SJSA1 (cell line): ENCODE measurements around the gene RPL36A. TPM values are rescaled to one million over a fixed set of nuclear protein-coding genes. Genes with fewer than 3 reads are reported as not detected.
A peak's percentile ranks its signal among the peaks of the same experiment; 100 is the strongest.

Experiments used
- DNase-seq, 2 experiments: peaks; one replicate each; pipeline ENCODE4 v3.0.0-alpha.2; 2015 to 2020; ENCODE audit warnings: low spot score in 2 of 2, low read depth in 1 of 2
- H3K27ac ChIP-seq: fragments of 250-450 bp; sonication (Bioruptor Pico); 2 replicates; pipeline ENCODE4 v1.5.1; 2020; ENCODE audit warnings: mild to moderate bottlenecking, moderate library complexity
- H3K27me3 ChIP-seq: fragments of 250-450 bp; sonication (Bioruptor Pico); replicated peaks from 2 replicates; pipeline ENCODE4 v1.5.1; 2020; ENCODE audit warnings: mild to moderate bottlenecking, moderate library complexity
- H3K36me3 ChIP-seq: fragments of 250-450 bp; sonication (Bioruptor Pico); 2 replicates; pipeline ENCODE4 v1.5.1; 2020; ENCODE audit warnings: mild to moderate bottlenecking
- H3K4me1 ChIP-seq: fragments of 250-450 bp; sonication (Bioruptor Pico); replicated peaks from 2 replicates; pipeline ENCODE4 v1.6.1; 2021; ENCODE audit warnings: mild to moderate bottlenecking
- H3K4me3 ChIP-seq: fragments of 250-450 bp; sonication (Bioruptor Pico); 2 replicates; pipeline ENCODE4 v1.5.1; 2020; ENCODE audit warnings: mild to moderate bottlenecking
- H3K9me3 ChIP-seq: fragments of 250-450 bp; sonication (Bioruptor Pico); replicated peaks from 2 replicates; pipeline ENCODE4 v1.5.1; 2020; ENCODE audit warnings: mild to moderate bottlenecking
- total RNA-seq: library from RNA; depleted of rRNA; stranded (reverse); fragments of >200 nt; shearing (Covaris generic); gene quantifications from 2 replicates; pipeline ENCODE4 v1.2.3, GENCODE V29; 2014

The RPL36A gene
- total RNA-seq, 1 experiment from 2014 or later, result 1,028 TPM

DNA sequence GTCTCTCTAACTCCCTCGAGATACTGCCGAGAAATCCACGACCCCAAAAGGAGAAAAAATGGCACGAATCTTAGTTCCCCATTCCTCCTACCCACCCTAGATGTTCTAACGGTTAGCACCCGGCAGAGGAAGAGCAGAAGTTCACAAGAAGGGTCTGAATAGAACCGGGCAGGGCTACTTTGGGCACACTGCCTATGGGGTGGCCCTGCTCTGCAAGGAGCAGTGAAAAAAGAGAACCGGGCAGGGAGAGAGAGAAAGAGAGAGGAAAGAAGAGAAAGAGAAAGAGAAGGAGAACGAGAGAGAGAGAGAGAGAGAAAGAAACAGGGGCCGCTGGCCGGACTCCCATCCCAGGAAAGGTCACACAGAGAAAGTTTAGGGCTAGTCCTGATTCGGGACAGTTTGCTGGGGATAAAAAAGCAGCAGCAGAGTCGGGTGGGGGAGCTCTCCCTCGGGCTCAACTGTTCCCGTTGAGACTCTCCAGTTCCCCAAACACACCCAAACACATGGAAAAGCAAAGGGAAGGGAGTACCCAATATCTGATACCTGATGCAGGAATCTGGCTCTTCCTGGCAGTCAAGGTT is 16.4 kb downstream of the RPL36A start:
- Histone ChIP-seq H3K27ac (peak overlapping the region; percentile 97), H3K4me3 (peak overlapping the region; percentile 59), H3K4me1 (no peaks in the 10 kb centered on the region), H3K36me3 (no peaks in the 10 kb centered on the region; the same call in 1 of the 2 replicates), H3K27me3 (no peaks in the 10 kb centered on the region), H3K9me3 (no peaks in the 10 kb centered on the region)
- DNase-seq, result no peak

DNA sequence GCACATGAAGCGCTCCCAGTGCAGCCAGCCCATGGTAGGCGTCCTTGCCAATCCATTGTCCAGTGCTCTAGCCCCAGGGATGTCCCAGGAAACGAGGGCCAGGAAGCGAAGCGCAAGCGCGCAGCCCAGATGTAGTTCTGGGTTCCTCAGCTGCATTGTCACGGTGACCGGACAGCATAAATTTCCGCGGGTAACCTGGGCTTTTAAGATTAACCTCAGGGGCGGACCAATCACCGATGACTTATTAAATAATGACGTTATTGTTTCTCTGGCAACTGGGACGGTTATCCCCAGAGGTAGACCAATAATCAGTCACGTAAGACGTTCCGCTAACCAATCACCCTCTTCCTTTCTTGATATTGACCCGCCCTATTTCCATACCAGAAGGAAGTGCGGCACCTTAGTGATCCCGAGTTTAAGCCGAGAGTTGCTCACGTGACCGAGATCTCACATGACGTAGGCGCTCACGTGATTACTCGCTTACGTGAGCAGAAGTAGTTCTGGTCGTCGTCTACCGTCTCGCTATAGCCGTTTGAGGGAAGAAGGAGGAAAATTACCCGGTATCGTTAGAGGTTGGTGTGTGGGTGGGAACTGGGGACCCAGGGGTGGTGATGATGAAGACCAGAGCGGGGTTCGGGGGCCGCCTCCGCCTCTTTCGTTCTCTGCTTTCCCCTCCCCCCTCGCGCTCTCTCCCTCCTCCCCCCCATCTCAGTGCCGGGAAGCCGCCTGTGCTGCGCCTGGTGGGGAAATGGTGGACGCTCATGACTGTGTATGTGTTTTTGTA is 17.1 kb downstream of the RPL36A start, which contains the start of the genes GLA and HNRNPH2:
GLA (minus strand) TSS at position 178 of the 784 bp plus-strand sequence; CDS start at position 156, 22 bp downstream.
HNRNPH2 (plus strand) TSS at position 475 of the 784 bp plus-strand sequence. CDS start 3,767 bp downstream, outside the sequence.
- Histone ChIP-seq H3K4me1 (no peaks in the 10 kb centered on the region), H3K36me3 (peaks cover 2% of the 10 kb centered on the region), H3K27ac (peak within 1 kb of the TSS; percentile 97), H3K27me3 (no peaks in the 10 kb centered on the region), H3K4me3 (peak within 1 kb of the TSS; percentile 59), H3K9me3 (no peaks in the 10 kb centered on the region)
- peak; percentile 91 to 95 for DNase-seq

DNA sequence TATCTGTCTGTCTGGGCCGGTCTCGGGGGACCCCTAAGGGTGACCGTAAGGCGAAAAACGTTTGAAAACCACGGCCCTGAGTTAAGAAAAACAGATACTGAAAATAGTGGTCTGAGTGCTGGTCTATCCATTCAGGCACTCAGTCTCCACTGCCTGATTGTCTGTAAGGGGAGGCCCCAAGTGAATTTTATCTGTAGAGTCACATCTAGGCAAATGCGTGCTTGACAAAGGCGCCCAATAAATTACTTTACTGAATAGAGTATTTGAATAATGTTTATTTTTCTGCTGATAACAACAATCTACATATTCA is 17.7 kb downstream of the RPL36A start:
- Histone ChIP-seq H3K9me3 (no peaks in the 10 kb centered on the region), H3K27ac (peak overlapping the region; percentile 97), H3K27me3 (no peaks in the 10 kb centered on the region), H3K4me1 (no peaks in the 10 kb centered on the region), H3K36me3 (peaks cover 6% of the 10 kb centered on the region), H3K4me3 (peak overlapping the region; percentile 59)
- no peak for DNase-seq

DNA sequence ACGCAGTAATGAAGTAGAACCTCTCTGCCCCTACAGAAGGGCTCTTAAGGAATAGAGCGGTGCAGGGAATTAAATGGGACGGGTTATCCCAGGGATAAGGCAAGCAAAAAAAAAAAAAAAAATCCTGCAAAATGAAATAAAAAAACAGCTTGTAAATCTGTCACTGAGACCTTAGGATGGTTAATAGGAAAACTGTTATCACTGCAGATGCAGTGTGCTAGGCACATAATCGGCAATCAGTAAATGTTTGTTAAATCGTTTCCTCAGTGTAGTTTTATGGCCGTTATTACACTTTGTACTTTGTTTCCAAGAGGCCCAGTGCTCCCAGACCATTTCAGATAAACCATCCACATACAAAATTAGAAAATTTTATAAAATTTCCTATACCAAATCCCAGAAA is 18.2 kb downstream of the RPL36A start:
- peak overlapping the region; percentile 59 for H3K4me3 ChIP-seq
- H3K4me1 ChIP-seq, result no peaks in the 10 kb centered on the region
- peaks cover 6% of the 10 kb centered on the region for H3K36me3 ChIP-seq
- no peaks in the 10 kb centered on the region for H3K27me3 ChIP-seq
- DNase-seq, result no peak
- H3K9me3 ChIP-seq, result no peaks in the 10 kb centered on the region
- peak overlapping the region; percentile 97 for H3K27ac ChIP-seq

DNA sequence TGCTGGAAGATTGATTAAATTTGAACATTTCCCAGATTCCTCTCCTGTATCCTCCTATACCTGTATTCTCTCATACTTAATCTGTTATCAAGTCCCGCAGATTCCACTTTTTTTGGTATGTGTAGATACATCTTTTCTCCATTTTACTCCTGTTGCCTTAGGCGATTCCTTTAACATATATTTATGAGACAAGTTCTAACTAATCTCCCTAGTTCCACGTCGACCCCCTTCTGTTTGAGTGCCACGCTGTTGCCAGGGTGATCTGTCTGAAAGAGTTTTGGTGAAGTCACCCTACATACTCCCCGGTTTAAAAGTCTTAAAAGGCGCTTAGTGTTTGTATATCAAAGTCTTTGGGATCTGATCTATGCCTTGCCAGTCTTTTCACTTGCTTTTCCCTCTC is 19.6 kb downstream of the RPL36A start:
- DNase-seq, result no peak
- no peaks in the 10 kb centered on the region for H3K27me3 ChIP-seq
- H3K4me1 ChIP-seq, result no peaks in the 10 kb centered on the region; the same call in 1 of the 2 replicates
- H3K27ac ChIP-seq, result no peak overlapping the region
- H3K4me3 ChIP-seq, result no peak overlapping the region
- H3K9me3 ChIP-seq, result no peaks in the 10 kb centered on the region
- H3K36me3 ChIP-seq, result peaks cover 10% of the 10 kb centered on the region

DNA sequence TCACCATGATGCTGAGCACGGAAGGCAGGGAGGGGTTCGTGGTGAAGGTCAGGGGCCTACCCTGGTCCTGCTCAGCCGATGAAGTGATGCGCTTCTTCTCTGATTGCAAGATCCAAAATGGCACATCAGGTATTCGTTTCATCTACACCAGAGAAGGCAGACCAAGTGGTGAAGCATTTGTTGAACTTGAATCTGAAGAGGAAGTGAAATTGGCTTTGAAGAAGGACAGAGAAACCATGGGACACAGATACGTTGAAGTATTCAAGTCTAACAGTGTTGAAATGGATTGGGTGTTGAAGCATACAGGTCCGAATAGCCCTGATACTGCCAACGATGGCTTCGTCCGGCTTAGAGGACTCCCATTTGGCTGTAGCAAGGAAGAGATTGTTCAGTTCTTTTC is 21.2 kb downstream of the RPL36A start:
- Histone ChIP-seq H3K4me1 (peaks cover 5% of the 10 kb centered on the region), H3K27ac (no peak overlapping the region)
- DNase-seq, result no peak

DNA sequence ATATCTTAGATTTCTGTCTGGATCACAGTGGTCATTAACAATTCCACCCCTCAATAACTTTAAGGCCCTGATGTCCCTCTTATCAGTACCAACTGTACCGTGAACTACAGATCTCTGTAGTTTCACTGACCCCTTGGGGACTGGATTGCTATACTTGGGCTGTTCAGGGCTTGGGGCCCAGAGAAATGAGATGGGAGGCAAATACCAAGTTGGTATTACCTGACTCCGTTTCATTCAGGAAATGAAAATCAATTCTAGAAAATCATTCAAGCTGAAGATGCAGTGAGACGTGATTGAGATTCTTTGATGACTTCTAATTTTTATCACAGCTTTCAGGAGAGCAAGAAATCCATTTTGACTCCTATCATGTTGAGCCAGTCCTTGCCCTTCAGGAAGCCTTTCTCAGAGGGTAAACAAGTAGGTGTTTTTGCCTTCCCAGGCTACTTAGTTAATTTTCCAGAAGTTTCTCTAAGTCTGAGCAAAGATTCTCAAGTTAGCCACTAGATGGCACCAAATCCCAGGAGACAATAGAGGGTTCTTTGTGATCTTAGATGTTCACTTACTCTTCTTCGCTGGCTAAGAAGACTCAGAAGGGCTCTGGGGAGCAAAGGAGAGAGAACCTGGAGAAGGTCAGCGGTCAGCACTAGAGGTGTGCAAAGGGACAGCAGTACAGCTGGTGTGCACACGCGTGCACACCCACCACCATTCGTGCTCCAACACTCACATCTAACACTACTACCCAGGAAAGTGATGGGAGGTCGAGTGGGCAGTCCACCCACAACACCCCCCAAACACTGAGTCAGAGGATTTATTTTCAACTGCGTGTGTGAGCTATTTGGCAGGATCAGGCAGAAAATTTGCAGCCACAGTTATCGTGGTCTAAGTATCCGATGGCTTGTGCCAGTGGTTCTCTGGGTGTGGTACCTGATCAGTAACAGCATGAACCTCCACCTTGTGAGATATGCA is 24.7 kb downstream of the RPL36A start:
- Histone ChIP-seq H3K27ac (no peak overlapping the region), H3K36me3 (peaks cover 10% of the 10 kb centered on the region), H3K27me3 (no peaks in the 10 kb centered on the region), H3K4me1 (peaks cover 13% of the 10 kb centered on the region), H3K4me3 (no peak overlapping the region), H3K9me3 (no peaks in the 10 kb centered on the region)
- DNase-seq, result peak; percentile 42 to 53

More for the DNA sequence above, 21.2 kb downstream of the RPL36A start:
- peaks cover 10% of the 10 kb centered on the region for H3K36me3 ChIP-seq
- no peaks in the 10 kb centered on the region for H3K27me3 ChIP-seq
- H3K9me3 ChIP-seq, result no peaks in the 10 kb centered on the region
- H3K4me3 ChIP-seq, result no peak overlapping the region

DNA sequence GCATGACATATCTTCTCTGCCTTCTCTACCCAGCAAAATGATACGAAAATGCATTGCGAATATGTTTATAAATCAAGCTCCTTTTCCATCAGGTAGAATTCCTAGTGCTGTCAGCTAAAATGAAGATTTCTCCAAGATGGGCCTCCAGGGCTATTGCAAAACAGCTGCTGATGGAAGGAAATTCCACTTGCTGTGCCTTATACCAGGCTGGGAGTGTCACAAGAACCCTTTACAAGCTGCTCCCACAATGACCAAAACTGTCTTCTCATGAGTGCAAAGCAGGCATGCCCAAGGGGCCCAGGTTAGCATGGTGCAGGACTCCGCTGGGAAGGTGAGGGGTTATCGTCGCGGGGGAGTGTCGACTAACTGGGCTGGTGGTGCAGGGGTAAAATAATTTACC is 25.9 kb downstream of the RPL36A start:
- peaks cover 13% of the 10 kb centered on the region for H3K4me1 ChIP-seq
- no peaks in the 10 kb centered on the region for H3K27me3 ChIP-seq
- H3K9me3 ChIP-seq, result no peaks in the 10 kb centered on the region
- H3K36me3 ChIP-seq, result peaks cover 10% of the 10 kb centered on the region
- DNase-seq, result no peak
- no peak overlapping the region for H3K27ac ChIP-seq
- H3K4me3 ChIP-seq, result no peak overlapping the region

DNA sequence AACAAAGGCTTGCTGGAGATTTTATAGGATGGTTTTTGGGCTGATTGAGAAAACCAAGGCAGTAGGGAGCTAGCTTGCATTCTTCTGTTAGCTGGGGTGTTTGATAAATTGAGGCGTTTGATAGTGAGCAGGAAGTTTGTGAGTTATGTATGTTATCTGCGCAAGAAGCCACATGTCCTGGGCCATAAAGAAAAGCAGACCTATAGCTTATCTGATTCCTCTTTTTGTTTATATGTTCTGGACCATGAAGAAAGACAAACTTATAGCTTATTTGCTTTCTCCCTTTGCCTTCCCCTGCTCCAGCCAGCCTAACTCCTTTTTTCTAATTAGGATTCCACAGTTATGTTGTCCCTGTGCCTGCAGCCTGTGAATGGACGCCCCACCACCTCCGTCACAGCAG is 26.4 kb downstream of the RPL36A start:
- no peak overlapping the region for H3K4me3 ChIP-seq
- H3K36me3 ChIP-seq, result peaks cover 10% of the 10 kb centered on the region
- H3K27ac ChIP-seq, result no peak overlapping the region
- DNase-seq, result no peak
- H3K4me1 ChIP-seq, result peaks cover 13% of the 10 kb centered on the region
- H3K27me3 ChIP-seq, result no peaks in the 10 kb centered on the region
- H3K9me3 ChIP-seq, result no peaks in the 10 kb centered on the region

DNA sequence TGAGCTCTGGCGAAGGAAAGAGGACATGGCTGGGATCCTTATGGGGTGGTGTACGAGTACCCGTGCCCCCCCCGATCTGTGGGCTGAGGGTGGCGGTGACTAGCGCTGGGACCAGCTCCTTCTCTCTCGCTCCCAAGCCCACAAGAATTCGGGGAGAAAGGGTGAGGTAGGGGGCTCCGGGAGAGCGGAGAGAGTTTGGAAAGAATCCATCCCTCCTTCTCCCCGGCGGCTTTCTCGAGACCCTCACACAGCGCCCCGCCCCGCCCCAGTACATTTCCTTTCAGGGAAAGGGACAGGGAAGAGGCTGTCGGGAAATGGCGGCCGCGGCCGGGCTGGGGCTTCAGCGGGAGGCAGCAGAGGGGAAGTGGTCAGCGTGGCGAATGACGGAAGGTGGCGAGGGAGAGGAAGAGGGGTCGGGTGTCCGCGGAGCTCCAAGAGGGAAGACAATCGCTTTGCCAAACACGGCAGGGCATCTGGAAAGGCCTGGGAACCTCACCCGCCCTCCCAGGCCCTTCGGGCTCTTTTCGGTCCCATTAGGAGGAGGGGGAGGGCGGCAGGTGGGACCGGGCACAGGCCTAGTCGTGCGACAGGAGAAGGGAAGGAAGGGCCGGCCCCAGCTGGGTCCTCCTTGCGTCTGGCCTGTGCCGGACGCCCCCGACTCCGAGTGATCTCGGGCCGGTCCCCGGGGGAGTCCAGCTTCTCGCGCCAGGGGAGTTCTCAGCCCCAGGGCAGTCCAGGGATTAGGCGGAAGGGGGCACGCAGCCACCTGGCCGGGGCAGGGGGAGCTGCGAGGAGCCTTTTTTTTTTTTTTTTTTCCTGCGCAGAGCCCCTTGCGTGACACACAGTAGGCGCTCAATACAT is 27.4 kb downstream of the RPL36A start:
- peak; percentile 44 to 53 for DNase-seq

DNA sequence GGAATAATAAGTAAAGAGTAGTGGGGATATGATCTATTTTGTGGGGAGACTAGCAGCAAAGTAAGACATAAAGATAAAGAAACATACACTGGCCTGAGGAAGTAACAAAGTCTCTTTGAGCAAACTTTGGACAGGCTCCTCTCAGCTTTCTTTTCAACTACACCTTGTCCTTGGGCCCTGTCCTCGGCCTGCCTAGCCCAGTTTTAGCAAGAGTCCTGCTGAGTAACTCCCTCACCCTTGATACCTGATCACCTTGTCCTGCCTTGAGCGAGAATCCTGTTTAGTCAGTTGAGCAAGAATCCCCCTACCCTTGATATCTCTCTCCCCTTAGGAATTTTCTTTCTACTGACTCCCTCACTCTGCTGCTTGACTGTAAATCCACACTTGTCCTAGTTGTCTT is 28.7 kb downstream of the RPL36A start:
- H3K36me3 ChIP-seq, result 0 out of 2 replicates have a peak, but pooled peaks cover 4% of the 10 kb centered on the region
- H3K27ac ChIP-seq, result no peak overlapping the region
- DNase-seq, result no peak
- H3K9me3 ChIP-seq, result no peaks in the 10 kb centered on the region
- H3K27me3 ChIP-seq, result no peaks in the 10 kb centered on the region
- H3K4me1 ChIP-seq, result peaks cover 13% of the 10 kb centered on the region
- no peak overlapping the region for H3K4me3 ChIP-seq

More for the DNA sequence above, 27.4 kb downstream of the RPL36A start:
- peak overlapping the region; percentile 85 for H3K27ac ChIP-seq
- H3K4me3 ChIP-seq, result peak overlapping the region; percentile 44
- no peaks in the 10 kb centered on the region for H3K9me3 ChIP-seq
- peaks cover 13% of the 10 kb centered on the region for H3K4me1 ChIP-seq
- no peaks in the 10 kb centered on the region for H3K27me3 ChIP-seq
- H3K36me3 ChIP-seq, result peaks cover 5% of the 10 kb centered on the region; the same call in 1 of the 2 replicates

DNA sequence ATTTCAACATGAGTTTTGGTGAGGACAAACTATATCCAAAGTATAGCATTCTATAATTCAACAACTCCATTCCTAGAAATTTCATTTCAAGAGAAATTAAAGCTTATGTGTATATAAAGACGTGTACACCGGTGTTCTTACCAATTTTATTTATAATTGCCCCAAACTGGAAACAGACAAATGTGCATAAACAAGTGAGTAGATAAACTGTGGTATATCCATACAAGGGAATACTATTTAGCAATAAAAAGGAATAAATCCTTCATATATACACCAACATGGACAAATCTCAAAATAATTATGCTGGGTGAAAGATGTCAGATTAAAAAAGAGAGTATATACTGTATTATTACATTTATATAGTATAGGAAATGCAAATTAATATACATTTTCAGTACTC is 37.1 kb downstream of the RPL36A start:
- Histone ChIP-seq H3K27me3 (no peaks in the 10 kb centered on the region), H3K27ac (no peak overlapping the region), H3K36me3 (no peaks in the 10 kb centered on the region), H3K9me3 (no peaks in the 10 kb centered on the region), H3K4me3 (no peak overlapping the region), H3K4me1 (peaks cover 19% of the 10 kb centered on the region)
- no peak for DNase-seq

DNA sequence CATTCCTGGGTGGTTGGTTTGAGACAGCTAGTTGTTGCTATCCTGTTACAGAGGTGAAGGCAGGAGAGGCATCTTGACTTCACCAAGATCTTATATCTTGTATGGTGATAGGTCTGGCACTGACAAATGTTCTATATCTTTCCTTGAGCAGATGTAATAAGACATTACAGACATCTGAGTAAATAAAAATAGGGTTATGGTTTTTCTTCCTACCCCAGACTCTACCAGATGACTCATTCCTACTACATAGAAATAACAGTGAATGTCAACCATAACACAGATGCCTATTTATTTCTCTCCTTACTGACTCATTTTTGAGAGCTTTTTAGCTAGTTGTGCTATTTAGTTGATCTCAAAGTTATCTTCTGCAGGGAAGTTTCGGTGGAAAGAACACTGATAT is 39.1 kb downstream of the RPL36A start:
- Histone ChIP-seq H3K27me3 (no peaks in the 10 kb centered on the region), H3K4me1 (peaks cover 19% of the 10 kb centered on the region), H3K36me3 (no peaks in the 10 kb centered on the region), H3K4me3 (no peak overlapping the region), H3K27ac (peak overlapping the region; percentile 79), H3K9me3 (no peaks in the 10 kb centered on the region)
- peak in 1 of 2 experiments; percentile 38 for DNase-seq
